HG03457 (cell line): ENCODE measurements around the gene ZSWIM2.
"Not testable (repeated sequence)": the region's sequence is repeated elsewhere in the genome, so short reads cannot be mapped to it uniquely, and the experiment has no call there.

ENCODE experiments used
- ATAC-seq: cut with Tn5 transposase; IDR thresholded peaks from one replicate; pipeline ENCODE4 v1.9.1; 2021; ENCODE audit warnings: moderate number of reproducible peaks; ENCODE audit not compliant: unreplicated experiment

The ZSWIM2 gene

GRCh38 chr2:186842373-186842772 is 6.6 kb downstream of the ZSWIM2 start:
- no peak for ATAC-seq

- ATAC-seq, result no peak
Observed at GRCh38 chr2:186841940-186842339, 7.0 kb downstream of the ZSWIM2 start.

- no peak for ATAC-seq
Observed at GRCh38 chr2:186835628-186836027, 13.3 kb downstream of the ZSWIM2 start.

- ATAC-seq, result no peak
Observed at GRCh38 chr2:186827862-186828492, 21.0 kb downstream of the ZSWIM2 start.

GRCh38 chr2:186827411-186827810 is 21.6 kb downstream of the ZSWIM2 start:
- no peak for ATAC-seq

- no peak for ATAC-seq
Observed at GRCh38 chr2:186822323-186822722, 26.6 kb downstream of the ZSWIM2 start.

- no peak for ATAC-seq
Observed at GRCh38 chr2:186820303-186820702, 28.7 kb downstream of the ZSWIM2 start.

- not testable (repeated sequence) for ATAC-seq
Observed at GRCh38 chr2:186811760-186812159, 37.2 kb downstream of the ZSWIM2 start.

- ATAC-seq, result no peak
Observed at GRCh38 chr2:186806591-186806990, 42.4 kb downstream of the ZSWIM2 start.

- not testable (repeated sequence) for ATAC-seq
Observed at GRCh38 chr2:186798604-186799003, 50.4 kb downstream of the ZSWIM2 start.

- no peak for ATAC-seq
Observed at GRCh38 chr2:186784930-186785329, 64.0 kb downstream of the ZSWIM2 start.

GRCh38 chr2:186783254-186783653 is 65.7 kb downstream of the ZSWIM2 start:
- no peak for ATAC-seq

GRCh38 chr2:186780701-186781316 is 68.2 kb downstream of the ZSWIM2 start:
- no peak for ATAC-seq
